ENCODE measurements around the gene SLC1A2. TPM values are rescaled to one million over a fixed set of nuclear protein-coding genes. Genes with fewer than 3 reads are reported as not detected.

Gene SLC1A2
- total RNA-seq, 2 donors from 2014 or later, result 0.12 TPM; not detected in 1

DNA sequence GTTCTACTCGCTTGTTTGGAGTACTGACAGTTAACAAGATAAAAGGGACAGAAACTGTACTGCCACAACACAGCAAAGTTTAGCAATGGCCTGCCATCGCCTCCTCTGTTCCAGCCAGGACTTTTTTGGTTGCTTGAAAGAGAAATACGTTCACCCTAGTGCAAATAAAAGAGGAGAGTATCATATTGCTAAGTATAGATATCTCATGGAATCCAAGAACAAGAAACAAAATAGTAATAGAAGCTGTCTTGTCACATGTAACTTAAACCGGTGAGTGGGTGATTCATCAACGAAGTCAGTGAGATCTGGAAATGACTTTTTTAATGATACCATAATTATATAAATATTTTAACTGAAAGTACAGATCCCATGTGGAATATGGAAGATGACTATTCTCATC lies 35.4 kb downstream of the SLC1A2 start:
- Mint-ChIP-seq H3K36me3 (ENCODE audit: low read depth) (no peaks in the 10 kb centered on the region), H3K27me3 (no peaks in the 10 kb centered on the region), H3K4me1 (peaks cover 4% of the 10 kb centered on the region), H3K4me3 (no peak overlapping the region), H3K27ac (no peak overlapping the region)
- ATAC-seq, result no peak
- H3K9me3 ChIP-seq (ENCODE audit: control insufficient read depth, low read length, poor library complexity, severe bottlenecking), result no peaks in the 10 kb centered on the region
- DNase-seq, result no peak

DNA sequence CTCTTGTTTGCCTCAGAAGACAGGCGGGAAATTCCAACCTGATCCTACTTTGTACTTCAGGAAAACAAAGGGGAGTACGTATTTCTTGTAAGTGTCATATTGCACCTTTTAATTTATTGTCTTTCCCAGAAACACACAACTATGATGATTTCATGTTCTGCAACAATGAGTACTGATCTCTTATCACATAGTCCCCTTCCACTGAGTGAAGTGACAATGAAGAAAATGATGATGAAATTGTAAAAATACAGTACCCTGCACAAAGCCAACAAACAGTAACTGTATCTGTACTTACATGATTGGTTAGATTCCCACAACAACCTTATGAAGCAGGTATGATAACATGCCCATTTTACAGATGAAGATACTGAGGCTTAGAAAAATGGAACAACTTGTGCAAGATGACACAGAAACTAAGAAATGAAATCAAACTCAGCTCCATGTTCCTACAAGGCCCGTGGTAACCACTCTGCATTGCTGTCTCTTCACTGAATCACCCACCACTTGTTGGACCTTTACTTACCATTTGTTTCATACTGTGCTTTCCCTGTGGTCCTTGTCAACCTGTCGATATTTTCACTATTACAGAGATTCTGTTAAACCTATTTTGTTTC lies 37.5 kb downstream of the SLC1A2 start:
- no peaks in the 10 kb centered on the region for H3K9me3 ChIP-seq (ENCODE audit: control insufficient read depth, low read length, poor library complexity, severe bottlenecking)
- ATAC-seq (no peak), DNase-seq (no peak)
- H3K4me1 Mint-ChIP-seq, result peaks cover 2% of the 10 kb centered on the region
- H3K27me3 Mint-ChIP-seq, result peaks cover 6% of the 10 kb centered on the region
- no peaks in the 10 kb centered on the region for H3K36me3 Mint-ChIP-seq (ENCODE audit: low read depth)
- H3K27ac Mint-ChIP-seq, result no peak overlapping the region
- no peak overlapping the region for H3K4me3 Mint-ChIP-seq

DNA sequence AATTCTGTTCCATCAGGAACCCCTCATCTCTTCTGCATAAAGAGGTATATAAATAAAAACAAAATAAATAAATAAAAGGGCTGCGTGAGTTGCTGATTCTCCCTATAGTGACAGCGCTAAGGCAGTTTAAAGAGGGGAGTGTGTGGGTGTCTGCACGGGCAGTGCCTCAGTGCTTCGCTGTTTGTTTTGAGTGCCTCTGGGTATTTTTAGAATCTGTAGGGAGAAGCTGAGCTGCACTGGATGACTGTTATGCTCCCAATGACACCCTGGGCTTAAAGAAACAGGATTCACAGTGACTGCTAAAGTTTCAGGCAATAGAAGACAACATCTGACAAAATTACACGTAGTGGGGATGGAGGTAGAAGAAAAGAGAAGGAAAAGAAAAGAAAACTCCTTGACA lies 38.8 kb downstream of the SLC1A2 start:
- Mint-ChIP-seq H3K36me3 (ENCODE audit: low read depth) (no peaks in the 10 kb centered on the region), H3K27me3 (peaks cover 6% of the 10 kb centered on the region), H3K4me1 (peaks cover 2% of the 10 kb centered on the region), H3K27ac (no peak overlapping the region), H3K4me3 (no peak overlapping the region)
- H3K9me3 ChIP-seq (ENCODE audit: control insufficient read depth, low read length, poor library complexity, severe bottlenecking), result no peaks in the 10 kb centered on the region
- no peak for DNase-seq
- ATAC-seq, result no peak

DNA sequence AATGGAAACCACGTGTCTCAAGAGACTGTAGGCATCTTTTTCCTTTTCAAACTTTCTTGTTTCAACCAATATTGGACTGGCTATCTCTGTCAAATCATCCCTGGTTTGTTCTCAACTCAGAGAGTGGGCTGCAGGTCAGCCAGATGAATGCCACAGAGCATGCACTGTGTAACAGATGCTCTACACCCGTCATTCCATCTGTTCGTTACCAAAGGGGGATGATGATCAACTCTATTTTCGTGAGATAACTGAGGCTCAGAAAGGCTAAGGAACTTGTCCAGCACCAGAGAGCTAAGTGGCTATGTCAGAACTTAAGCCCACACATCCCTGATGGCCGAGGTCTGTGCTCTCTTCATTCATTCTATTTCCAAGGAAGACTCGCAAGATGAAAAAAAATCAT lies 42.1 kb downstream of the SLC1A2 start:
- Mint-ChIP-seq H3K4me3 (no peak overlapping the region), H3K27me3 (peaks cover 12% of the 10 kb centered on the region), H3K36me3 (ENCODE audit: low read depth) (peaks cover 2% of the 10 kb centered on the region), H3K27ac (no peak overlapping the region), H3K4me1 (peaks cover 8% of the 10 kb centered on the region)
- ATAC-seq (no peak), DNase-seq (no peak)
- H3K9me3 ChIP-seq (ENCODE audit: control insufficient read depth, low read length, poor library complexity, severe bottlenecking), result no peaks in the 10 kb centered on the region

DNA sequence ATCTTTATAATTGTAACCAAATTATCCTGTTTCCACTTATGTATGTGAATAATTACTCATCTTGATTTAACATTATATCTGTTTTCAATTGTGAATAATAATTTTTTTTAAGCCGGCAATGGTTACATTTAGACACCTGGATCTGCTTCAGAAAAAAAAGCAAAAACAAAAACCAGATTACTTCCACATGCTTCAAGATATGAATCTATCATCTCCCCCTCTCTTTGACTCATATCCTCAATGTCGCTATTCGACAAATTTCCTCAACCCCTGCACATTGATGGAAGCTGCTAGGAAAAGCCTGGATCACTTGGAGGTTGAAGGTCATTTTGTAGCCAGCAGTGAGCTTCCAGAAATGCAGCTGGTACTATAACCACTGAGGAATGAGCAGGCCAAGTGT lies 42.7 kb downstream of the SLC1A2 start:
- H3K36me3 Mint-ChIP-seq (ENCODE audit: low read depth), result peaks cover 2% of the 10 kb centered on the region
- peaks cover 12% of the 10 kb centered on the region for H3K27me3 Mint-ChIP-seq
- ATAC-seq, result no peak
- H3K9me3 ChIP-seq (ENCODE audit: control insufficient read depth, low read length, poor library complexity, severe bottlenecking), result no peaks in the 10 kb centered on the region
- DNase-seq, result no peak
- peaks cover 8% of the 10 kb centered on the region for H3K4me1 Mint-ChIP-seq
- no peak overlapping the region for H3K27ac Mint-ChIP-seq
- H3K4me3 Mint-ChIP-seq, result no peak overlapping the region

DNA sequence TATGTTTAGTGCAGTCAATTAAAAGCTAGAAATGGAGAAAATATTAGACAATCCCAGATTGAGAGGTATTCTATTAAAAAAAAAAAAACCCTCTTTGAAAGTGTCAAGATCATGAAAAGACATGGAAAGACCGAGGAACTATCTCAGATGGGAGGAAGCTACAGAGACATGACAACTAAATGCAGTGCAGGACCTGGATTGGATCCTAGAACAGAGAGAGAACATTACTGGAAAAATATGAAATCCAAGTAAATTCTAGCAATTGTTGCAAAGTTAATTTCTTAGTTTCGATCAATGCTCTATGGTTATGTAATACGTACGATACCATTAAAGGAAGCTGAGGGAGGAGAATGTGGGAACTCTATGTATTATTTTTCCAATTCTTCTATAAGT lies 43.2 kb downstream of the SLC1A2 start:
- no peak for DNase-seq
- no peak for ATAC-seq
- Mint-ChIP-seq H3K4me3 (no peak overlapping the region), H3K27me3 (peaks cover 12% of the 10 kb centered on the region), H3K36me3 (ENCODE audit: low read depth) (peaks cover 3% of the 10 kb centered on the region), H3K4me1 (peaks cover 8% of the 10 kb centered on the region), H3K27ac (no peak overlapping the region)
- no peaks in the 10 kb centered on the region for H3K9me3 ChIP-seq (ENCODE audit: control insufficient read depth, low read length, poor library complexity, severe bottlenecking)

DNA sequence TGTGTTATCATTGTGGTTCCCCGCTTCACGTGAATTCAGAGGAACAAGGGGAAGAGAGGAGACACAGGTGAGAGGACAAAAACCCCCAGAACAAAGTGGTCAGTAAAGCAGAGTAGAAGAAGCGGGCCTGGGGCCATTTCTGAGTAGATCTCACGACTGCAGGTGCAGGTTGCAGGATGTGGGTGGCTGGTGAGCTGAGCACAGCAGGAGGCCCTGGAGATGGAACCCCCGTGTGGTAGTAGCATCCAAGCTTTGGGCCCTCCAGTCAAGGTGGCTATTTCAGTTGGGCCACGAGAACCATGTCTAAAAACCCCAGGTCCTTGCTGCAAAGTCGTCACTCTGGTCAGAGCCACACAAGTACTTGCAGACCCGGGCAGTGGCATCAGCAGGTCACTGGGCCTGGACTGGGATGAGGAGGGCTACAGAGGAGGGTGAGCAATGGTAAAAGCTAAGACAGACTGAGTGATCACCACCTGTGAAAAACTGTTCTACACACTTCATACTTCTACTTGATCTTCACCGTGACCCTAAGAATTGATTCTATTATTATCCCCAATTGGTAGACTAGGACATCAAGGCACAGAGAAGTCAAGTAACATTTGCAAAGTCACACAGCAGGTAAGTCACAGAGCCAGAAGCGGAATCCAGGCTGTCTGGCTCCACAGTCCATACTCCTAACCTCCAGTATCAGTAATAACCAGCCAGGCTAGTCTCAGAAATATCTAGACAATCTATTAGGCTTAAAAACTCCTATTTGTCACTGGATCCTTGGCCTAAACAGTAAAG lies 43.8 kb downstream of the SLC1A2 start:
- H3K27ac Mint-ChIP-seq, result no peak overlapping the region
- no peak for ATAC-seq
- peaks cover 3% of the 10 kb centered on the region for H3K36me3 Mint-ChIP-seq (ENCODE audit: low read depth)
- no peaks in the 10 kb centered on the region for H3K9me3 ChIP-seq (ENCODE audit: control insufficient read depth, low read length, poor library complexity, severe bottlenecking)
- no peak for DNase-seq
- H3K27me3 Mint-ChIP-seq, result peaks cover 12% of the 10 kb centered on the region
- peaks cover 8% of the 10 kb centered on the region for H3K4me1 Mint-ChIP-seq
- no peak overlapping the region for H3K4me3 Mint-ChIP-seq

DNA sequence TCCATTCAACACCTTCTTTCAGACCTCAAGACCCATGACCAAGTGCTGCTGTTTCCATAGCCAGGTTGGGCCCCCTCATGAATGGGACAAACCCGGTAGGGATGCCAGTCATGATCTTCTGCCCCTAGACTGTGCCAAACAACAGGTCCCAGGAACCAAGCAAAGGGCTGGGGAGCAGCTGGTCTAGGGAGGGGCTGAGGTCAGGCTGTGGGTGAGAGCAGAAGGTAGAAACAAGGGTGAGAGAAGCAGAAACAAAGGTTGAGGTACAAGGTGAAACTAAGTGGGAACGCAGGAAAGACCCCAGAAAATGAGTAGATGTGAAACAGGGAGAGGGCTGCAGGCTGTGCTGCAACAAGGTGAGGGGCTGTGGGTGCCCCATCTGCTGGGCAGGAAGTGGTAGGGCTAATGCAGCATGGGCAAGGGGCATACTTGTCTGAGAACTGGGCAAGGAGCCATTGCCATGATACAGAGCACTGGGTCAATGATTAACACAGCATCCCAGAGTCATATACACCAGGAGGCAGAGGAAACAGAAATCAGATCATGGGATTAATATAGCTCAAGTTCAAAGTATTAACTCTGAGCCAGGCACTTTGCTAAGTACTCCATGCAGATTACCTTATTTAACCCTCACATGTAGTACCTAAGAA lies 45.9 kb downstream of the SLC1A2 start:
- Mint-ChIP-seq H3K36me3 (ENCODE audit: low read depth) (peaks cover 3% of the 10 kb centered on the region), H3K4me3 (no peak overlapping the region), H3K27ac (no peak overlapping the region), H3K27me3 (peaks cover 7% of the 10 kb centered on the region), H3K4me1 (peaks cover 6% of the 10 kb centered on the region)
- no peak for ATAC-seq
- no peaks in the 10 kb centered on the region for H3K9me3 ChIP-seq (ENCODE audit: control insufficient read depth, low read length, poor library complexity, severe bottlenecking)
- no peak for DNase-seq

DNA sequence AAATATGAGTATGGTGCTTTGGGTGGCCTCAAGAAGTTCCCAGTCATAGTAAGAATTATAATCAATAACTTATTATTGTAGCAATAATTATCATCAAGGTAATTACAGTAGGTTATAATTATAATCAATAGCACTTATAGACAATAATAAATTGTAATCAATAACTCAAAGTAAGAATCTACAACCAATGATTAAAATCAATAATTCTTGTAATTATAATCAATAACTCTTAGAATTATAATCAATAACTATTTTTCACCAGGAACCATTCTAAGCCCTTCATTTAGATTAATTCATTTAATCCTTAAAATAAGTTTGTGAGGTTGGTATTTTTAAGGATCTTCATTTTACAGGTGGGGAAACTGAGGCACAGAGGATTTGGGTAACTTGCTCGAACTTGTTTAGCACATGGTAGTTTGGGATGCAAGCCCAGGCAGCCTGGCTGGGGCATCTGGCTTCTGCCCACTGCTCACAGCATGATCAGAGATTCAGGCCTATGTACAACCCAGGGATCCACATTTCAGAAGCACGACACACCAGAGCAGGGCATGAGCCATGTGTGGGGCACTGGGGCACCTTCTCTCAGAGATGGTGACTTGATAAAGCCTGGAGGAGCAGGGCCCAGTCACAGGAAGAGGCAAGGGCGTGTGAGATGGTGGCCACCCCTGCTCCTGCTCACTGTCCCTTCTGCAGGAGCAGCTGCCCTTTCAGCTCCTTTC lies 46.6 kb downstream of the SLC1A2 start:
- no peak overlapping the region for H3K27ac Mint-ChIP-seq
- peaks cover 6% of the 10 kb centered on the region for H3K27me3 Mint-ChIP-seq
- ATAC-seq (no peak), DNase-seq (no peak)
- H3K9me3 ChIP-seq (ENCODE audit: control insufficient read depth, low read length, poor library complexity, severe bottlenecking), result no peaks in the 10 kb centered on the region
- peaks cover 3% of the 10 kb centered on the region for H3K36me3 Mint-ChIP-seq (ENCODE audit: low read depth)
- no peak overlapping the region for H3K4me3 Mint-ChIP-seq
- H3K4me1 Mint-ChIP-seq, result peaks cover 6% of the 10 kb centered on the region

DNA sequence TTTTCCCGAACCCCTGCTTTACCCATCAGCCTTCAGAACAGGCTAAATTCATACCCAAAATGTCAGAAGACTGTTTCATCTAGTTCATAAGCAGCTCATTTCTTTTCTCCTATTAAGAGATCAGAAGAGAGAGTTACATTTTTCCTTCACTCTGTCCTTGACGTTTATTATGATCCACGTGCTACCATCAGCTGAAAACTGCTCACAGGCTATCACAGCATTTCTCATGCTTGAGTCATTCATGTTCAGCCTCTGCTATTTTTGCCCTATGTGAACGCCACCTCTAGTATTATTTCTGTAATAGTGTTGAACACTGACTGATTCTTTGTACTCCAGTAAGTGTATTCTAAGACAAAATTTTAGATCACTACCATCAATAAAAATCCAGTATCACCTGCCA lies 51.9 kb downstream of the SLC1A2 start:
- Mint-ChIP-seq H3K4me3 (no peak overlapping the region), H3K36me3 (ENCODE audit: low read depth) (peaks cover 2% of the 10 kb centered on the region), H3K27me3 (peaks cover 14% of the 10 kb centered on the region), H3K4me1 (no peaks in the 10 kb centered on the region), H3K27ac (no peak overlapping the region)
- no peak for DNase-seq
- ATAC-seq, result no peak
- no peaks in the 10 kb centered on the region for H3K9me3 ChIP-seq (ENCODE audit: control insufficient read depth, low read length, poor library complexity, severe bottlenecking)

DNA sequence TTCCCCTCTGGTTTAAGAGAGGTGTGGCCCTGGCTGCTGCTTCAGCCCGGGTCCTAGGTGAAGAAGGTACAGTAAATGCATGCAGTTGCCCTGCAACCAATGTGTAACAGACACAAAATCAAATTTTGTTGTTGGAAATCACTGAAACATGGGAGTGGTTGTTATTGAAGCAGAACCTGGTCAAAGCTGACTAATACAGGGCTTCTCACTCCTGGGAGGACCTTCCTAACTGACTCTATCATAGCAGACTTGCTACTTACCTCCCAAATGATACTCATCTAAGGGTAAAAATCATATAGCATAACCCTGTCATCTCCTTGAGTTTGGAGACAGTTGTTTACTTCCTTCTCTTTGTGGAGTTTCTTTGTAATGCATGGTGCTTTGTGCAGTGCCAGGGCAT lies 52.6 kb downstream of the SLC1A2 start:
- H3K4me1 Mint-ChIP-seq, result no peaks in the 10 kb centered on the region
- peaks cover 2% of the 10 kb centered on the region for H3K36me3 Mint-ChIP-seq (ENCODE audit: low read depth)
- peaks cover 14% of the 10 kb centered on the region for H3K27me3 Mint-ChIP-seq
- ATAC-seq (no peak), DNase-seq (no peak)
- no peak overlapping the region for H3K4me3 Mint-ChIP-seq
- no peaks in the 10 kb centered on the region for H3K9me3 ChIP-seq (ENCODE audit: control insufficient read depth, low read length, poor library complexity, severe bottlenecking)
- no peak overlapping the region for H3K27ac Mint-ChIP-seq

DNA sequence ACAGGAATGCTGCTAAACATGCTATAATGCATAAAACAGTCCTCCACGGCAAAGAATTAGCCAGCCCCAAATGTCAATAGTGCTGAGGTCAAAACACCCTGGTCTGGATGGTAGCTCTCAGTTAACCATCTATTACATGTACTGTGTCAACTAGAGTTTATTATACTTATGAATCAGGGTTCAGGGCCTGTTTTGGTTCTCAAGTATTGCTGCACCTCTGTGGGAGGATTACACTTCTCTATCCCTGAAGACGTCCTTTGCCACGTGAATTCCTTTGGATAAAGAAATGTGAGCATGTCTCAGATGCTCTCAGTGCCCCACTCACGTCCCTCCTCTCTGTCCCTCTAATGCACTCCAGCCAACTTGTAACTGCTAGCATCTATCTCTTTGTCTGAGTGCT lies 53.4 kb downstream of the SLC1A2 start:
- Mint-ChIP-seq H3K4me3 (no peak overlapping the region), H3K4me1 (no peaks in the 10 kb centered on the region), H3K27me3 (peaks cover 14% of the 10 kb centered on the region), H3K27ac (no peak overlapping the region), H3K36me3 (ENCODE audit: low read depth) (no peaks in the 10 kb centered on the region)
- H3K9me3 ChIP-seq (ENCODE audit: control insufficient read depth, low read length, poor library complexity, severe bottlenecking), result no peaks in the 10 kb centered on the region
- ATAC-seq (no peak), DNase-seq (no peak)

DNA sequence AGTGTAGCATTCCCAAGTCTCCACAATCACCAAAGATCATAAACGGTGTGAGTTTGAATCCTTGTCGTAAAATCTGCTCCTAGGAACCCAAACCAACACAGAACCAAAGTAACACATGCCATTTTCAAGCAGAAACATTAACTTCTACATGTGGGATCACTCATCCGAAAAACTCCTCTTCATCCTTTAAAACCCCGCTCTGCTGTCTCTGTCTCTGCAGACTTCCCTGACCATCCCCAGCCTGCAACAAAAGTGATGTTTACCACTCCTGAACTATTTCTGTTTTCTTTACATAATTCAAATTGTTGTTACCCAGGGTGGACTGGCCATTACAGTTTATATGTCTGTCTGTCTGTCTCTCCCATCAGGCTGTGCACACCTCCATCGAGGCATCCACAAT lies 54.0 kb downstream of the SLC1A2 start:
- no peak overlapping the region for H3K27ac Mint-ChIP-seq
- no peak overlapping the region for H3K4me3 Mint-ChIP-seq
- H3K27me3 Mint-ChIP-seq, result peaks cover 14% of the 10 kb centered on the region
- ATAC-seq (no peak), DNase-seq (no peak)
- H3K9me3 ChIP-seq (ENCODE audit: control insufficient read depth, low read length, poor library complexity, severe bottlenecking), result no peaks in the 10 kb centered on the region
- H3K36me3 Mint-ChIP-seq (ENCODE audit: low read depth), result no peaks in the 10 kb centered on the region
- H3K4me1 Mint-ChIP-seq, result no peaks in the 10 kb centered on the region

Measured in T-helper 17 cell (primary cell).